ENCODE measurements around the gene UBL3.

- TF ChIP-seq ZNF596 (tag by site-specific recombination; IDR thresholded peaks at IDR 0.05), result no peak
- no peak for TF ChIP-seq CTCF (tag by site-specific recombination; IDR thresholded peaks at IDR 0.05)
Observed at GRCh38 chr13:29753618-29754472, 96.6 kb downstream of the UBL3 start.
